ENCODE results near the gene TMC6.
"Not testable (repeated sequence)": the region's sequence is repeated elsewhere in the genome, so short reads cannot be mapped to it uniquely, and the experiment has no call there.

Gene TMC6

DNA sequence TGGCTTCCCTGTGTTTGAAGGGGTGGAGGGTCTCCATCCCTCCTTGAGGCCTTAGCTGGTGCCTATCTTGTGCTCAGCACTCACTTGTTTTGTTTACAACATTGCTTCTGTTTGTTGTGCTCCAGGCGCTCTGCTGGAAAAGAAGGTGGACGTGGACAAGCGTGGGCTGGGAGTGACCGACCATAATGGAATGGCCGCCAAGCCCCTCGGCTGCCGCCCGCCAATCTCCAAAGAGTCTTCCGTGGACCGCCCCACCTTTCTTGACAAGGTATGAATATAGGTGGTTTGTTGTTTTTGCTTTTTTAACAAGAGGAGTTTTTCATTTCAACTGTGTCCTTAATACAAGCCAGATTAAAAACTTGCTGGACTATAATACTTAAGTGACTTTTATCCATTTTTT lies 53.5 kb downstream of the TMC6 start:
- DNase-seq = no peak

DNA sequence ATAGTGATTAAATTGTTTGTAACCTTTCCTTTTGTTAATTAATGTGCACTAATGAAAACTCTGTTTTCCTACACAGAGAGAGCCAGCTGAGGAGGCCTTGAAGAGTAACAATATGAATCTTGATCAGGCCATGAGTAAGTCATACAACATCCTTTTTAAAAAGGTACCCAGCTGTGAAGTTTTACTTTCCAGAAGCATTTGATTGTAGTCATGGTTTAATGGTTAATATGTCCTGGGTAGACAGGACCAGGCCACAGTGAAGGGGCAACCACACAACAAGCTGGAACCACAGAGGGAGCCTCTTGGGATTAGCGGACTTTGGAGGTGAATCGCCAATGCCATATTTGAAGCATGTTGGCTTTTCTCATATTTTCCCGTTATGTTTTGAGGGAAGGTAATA lies 55.6 kb downstream of the TMC6 start:
- no peak for DNase-seq

DNA sequence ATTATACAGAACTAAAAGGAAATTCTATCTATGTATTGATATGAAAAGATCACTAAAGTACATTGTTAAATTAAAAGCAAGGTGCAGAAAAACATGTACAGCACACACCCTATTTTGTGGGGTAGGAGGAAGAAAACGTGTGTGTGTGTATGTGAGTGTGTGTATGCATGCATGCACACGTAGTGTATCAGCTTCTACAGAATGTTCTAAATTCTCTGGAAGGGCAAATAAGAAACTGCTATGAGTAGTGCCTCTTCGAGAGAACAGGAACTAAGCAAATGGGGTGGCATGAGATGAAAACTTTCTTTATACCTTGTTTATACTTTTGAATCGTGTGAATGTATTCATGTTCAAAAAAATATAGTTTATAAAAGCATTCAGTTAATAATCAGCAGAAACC lies 58.9 kb downstream of the TMC6 start:
- peak in 1 of 5 experiments; percentile 88 for DNase-seq

DNA sequence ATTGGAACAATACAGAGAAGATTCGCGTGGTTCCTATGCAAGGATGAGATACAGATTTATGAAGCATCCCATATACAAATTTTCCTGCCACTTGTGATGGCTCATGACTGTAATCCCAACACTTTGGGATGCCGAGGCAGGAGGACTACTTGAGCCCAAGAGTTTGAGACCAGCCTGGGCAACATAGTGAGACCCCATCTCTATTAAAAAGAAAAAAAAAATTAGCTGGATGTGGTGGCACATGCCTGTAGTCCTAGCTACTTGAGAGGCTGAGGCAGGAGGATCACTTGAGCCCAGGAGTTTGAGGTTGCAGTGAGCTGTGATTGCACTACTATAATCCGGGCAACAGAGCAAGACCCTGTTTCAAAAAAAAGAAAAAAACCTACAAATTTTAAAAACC lies 61.6 kb downstream of the TMC6 start:
- DNase-seq = not testable (repeated sequence)

DNA sequence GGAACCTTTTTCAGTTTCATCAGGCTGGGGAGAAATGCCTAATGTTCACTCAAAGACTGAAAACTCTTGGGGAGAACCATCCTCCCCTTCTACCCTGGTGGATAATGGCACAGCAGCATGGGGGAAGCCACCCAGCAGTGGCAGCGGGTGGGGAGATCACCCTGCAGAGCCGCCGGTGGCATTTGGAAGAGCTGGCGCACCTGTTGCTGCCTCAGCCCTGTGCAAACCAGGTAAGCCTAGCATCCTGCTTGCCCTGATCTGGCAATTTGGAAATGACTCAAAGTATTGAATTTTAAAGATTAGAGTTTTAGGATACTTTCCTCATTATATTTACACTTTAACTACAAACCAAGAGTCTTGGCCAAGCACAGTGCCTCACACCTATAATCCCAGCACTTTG lies 63.8 kb downstream of the TMC6 start:
- no peak for DNase-seq

DNA sequence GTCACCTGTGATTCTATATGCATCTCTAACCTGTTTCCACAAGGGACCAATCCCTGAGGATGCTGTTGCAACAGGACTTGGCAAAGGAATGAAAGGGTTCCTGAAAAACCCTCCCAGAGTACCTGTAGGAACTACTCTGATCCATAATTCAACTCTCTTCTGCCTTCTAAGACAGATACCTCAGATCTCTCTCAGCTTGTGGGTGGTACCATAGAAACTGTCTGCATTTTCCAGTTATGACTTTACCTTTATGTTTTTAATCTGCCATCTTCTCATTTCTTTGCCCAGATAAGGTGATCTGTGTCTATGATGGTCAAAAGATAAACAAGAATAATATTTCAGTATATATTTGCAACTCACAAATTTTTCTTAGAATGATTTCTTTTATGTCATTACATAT lies 65.1 kb downstream of the TMC6 start:
- DNase-seq = peak in 1 of 5 experiments; percentile 73

DNA sequence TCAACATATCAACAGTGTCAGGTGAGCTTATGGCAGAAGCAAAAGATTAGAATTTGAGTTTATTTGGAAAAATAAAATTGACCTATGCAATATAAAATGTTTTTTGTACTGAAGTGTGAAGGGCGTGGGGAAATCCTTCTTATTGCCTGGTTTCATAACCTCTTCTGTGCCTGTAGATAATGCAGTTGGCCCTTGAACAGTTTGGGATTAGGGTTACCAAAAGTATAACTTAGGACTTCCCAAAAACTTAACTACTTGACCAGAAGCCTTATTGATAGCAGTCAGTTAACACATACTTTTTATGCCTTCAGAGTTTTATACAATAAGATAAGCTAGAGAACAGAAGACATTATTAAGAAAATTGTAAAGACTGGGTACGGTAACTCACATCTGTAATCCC lies 66.0 kb downstream of the TMC6 start:
- no peak for DNase-seq
